GM19467 (cell line): Measurements from ENCODE around the gene SCN3A.

Experiments used
- ATAC-seq: cut with Tn5 transposase; IDR thresholded peaks from one replicate; pipeline ENCODE4 v1.9.1; 2021; ENCODE audit warnings: mild to moderate bottlenecking, moderate library complexity; ENCODE audit not compliant: unreplicated experiment

The SCN3A gene

DNA sequence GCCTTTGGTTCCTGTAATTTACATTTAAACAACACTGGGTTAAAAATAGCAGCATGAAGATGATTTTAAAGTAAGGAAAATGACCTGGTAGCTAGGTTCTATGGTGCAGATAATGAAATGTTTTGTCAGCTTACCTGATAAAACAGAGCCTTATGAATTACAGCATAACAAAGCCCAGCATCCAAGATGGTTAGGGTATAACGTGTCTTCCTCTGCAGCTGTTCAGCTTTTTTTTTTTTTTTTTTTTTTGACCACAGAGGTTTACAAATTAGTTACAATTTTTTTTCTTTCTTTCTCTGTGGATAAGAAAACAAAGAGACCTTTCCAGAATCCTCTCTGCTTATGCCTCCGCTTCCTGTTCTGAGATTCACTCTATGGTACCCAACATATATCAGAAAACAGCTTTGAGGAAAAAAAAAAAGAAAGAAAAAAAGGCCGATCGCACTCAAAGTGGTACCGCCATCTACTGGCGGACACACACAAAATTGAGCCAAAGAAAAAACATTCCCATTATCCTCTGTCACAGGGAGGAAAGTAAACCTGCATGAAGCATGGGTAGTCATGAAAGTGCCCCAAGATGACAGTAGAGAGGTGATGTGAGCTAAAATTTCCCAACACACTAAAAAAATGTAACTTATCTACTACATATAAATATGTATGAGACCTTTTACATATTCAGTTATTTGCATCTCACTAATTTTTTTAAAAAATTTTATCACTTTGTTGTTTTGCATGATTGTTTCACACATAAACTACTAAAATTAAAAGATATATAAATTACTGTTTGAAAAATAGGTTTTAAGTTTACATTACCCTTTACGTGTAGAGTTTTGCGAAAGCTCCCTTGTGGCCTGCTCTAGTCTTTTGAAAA lies at the start of gene SCN3A:
Gene SCN3A (minus strand): TSS at position 362 of the 871 bp plus-strand sequence. CDS start 27,656 bp downstream, outside the sequence.
- ATAC-seq: peak; percentile 49

GRCh38 chr2:165253178-165253577 lies 49.3 kb upstream of the SCN3A start:
- no peak for ATAC-seq

- ATAC-seq: no peak
Measured at GRCh38 chr2:165251366-165251765, 47.5 kb upstream of the SCN3A start.

GRCh38 chr2:165248238-165248637 lies 44.4 kb upstream of the SCN3A start:
- ATAC-seq: no peak

GRCh38 chr2:165245081-165245793 lies 41.4 kb upstream of the SCN3A start:
- no peak for ATAC-seq

DNA sequence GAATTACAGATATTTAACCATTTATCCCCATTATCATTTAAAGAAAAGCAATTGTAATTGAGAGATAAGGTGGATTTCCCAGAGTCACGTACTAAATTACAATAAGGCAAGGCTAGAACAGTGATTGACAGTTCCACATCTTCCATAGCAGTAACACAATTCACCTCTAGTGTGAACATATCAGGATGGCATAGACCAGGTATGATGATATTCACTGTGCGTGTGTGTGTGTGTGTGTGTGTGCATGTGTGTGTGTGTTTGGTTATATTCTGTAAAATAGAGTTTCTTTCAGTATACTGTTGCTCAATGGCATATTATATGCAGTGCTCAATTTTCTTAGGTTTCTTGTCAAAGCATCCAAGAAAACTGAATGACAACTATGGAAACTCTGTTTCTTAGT lies 37.1 kb upstream of the SCN3A start:
- no peak for ATAC-seq

DNA sequence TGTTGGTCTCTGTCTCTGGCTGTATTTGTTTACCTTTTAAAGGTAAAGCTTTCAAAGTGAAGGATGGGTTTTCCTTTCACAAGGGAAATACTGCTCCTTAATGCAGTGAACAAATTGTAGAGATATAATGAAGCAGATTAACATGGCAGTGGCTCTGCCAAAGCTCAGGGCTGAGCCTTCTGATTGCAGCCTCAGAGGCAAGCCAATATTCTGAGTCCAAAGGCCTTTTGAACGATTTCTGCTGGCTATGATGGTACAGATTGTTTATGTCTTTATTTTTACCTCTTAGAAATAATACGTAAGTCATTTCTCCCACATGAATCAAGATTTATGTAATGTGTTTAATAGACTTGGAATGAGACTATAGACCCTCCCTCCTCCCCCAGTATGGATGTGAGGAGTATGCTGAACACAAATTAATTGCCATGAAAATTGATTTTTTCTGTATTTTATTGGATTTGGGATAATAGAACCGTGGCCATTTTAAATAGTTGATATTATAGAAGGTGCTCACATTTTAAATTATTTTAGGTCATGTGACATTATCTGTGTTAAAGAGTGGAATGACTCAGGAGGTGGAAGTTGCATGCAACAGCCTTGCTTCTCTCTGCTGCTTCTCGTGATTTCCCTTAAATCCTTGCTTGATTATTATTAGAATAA lies 36.1 kb upstream of the SCN3A start:
- ATAC-seq: no peak

DNA sequence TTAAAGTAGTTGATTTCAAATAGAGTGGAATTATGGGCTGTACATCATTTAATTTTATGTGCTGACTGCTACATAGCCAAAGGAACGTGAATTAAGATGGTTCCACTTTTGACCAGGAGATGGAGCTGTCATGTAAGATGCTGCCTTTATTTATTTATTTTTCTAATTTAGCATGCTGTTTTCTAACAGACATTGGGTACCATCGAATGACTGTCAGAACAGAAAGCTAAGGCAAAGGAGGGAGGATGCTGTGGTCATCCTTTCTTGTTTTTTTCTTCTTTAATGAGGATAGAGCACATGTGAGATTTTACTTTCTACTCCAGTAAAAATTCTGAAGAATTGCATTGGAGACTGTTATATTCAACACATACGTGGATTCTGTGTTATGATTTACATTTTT lies 35.4 kb upstream of the SCN3A start, which contains the start of gene SCN2A:
Gene SCN2A (plus strand): TSS at position 185 of the 400 bp plus-strand sequence. CDS start 56,410 bp downstream, outside the sequence.
- ATAC-seq: peak; percentile 62

GRCh38 chr2:165238295-165238694 lies 34.4 kb upstream of the SCN3A start:
- no peak for ATAC-seq

DNA sequence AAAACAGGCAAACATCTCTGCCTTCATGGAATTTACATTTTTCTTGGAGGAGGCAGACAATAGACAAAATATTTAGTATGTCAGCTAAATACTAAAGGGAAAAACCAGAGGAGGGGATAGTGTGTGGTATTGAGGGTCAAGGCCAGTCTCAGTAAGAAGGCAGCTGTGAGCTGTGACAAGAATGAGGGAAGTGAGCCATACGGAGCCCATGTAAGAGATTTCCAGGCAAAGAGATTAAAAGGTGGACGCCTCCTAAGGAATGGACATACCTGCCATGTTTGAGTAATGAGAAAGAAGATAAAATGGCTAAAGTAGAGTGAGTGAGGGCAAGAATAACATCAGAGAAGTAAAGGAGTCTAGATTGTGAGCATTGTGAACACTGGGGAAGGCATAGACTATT lies 33.2 kb upstream of the SCN3A start:
- ATAC-seq: no peak

- no peak for ATAC-seq
Measured at GRCh38 chr2:165227571-165227970, 23.7 kb upstream of the SCN3A start.

GRCh38 chr2:165224941-165225340 lies 21.1 kb upstream of the SCN3A start:
- no peak for ATAC-seq

DNA sequence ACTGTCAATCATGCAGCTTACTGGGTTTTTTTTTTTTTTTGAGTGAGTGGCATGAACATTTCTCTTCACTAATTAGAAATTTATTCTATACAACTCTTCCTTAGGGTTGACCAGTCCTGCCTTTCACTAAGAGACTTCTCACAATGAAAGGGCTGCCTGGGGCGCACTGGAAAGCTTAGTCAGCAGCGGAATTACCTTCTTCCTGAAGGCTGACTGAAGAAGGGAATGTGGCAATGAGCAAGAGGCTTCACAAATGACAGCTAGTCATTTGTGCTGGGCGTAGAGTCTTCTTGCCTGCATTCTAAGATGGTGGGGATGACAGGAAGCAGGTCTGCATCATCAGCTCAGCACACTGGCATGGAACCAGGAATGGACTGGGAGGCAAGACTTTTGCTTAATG lies 15.6 kb upstream of the SCN3A start:
- ATAC-seq: no peak

DNA sequence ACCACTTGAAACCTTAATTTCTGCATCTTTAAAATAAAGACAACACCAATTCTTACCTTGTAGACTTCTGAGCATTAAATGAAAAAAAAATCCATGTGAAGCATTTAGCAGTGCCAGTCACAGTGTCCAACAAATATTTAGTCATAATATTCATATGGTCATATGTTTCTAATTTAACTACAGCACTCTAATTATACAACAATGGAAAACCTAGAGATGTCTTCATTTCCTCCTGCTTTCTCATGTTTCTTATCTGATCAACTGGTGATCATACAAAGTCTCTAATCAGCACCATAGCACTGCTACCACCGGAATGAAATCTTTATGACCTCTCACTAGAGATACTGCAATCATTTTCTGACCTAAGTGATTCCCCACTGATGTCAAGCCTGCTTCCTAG lies 10.2 kb upstream of the SCN3A start:
- ATAC-seq: no peak

DNA sequence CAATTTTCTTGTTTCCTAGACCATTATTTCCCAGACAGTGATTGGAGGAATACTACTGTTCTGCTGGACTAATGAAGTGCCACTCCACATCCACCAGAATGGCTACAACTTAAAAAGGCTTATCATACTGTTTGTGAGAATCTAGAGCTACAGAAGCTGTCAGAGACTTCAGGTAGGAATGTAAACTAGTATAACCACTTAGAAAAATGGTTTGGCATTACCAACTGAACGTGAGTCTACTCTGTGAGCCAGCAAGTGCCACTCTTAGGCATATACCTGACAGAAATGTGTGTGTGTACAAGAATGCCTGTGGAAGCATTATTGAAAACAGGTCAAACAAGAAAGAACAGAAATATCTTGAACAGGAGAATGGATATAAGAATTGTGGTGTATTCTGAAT lies 4.2 kb upstream of the SCN3A start:
- no peak for ATAC-seq

GRCh38 chr2:165205865-165206264 lies 2.0 kb upstream of the SCN3A start:
- ATAC-seq: no peak

- no peak for ATAC-seq
Measured at GRCh38 chr2:165202239-165202638, 1.6 kb downstream of the SCN3A start.

- no peak for ATAC-seq
Measured at GRCh38 chr2:165198181-165198580, 5.7 kb downstream of the SCN3A start.

DNA sequence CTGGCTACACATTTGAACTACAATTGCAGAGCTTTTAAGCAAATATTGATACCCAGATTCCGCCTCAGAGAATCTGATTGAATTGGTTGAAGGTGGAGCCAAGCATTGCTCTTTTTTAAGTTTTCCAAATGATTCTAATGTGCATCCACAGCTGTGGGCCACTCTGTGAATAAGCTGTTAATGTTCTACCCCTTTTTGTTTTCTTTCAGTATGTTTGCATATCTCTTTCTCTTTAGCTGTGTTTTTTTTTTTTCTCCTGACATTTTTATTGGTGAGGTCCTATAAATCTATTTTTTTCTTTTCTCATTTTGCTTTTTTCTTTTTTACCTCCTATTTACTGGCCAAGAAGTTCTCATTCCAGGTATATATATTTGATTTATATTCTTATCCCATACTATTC lies 6.5 kb downstream of the SCN3A start:
- ATAC-seq: no peak

GRCh38 chr2:165196411-165196810 lies 7.4 kb downstream of the SCN3A start:
- ATAC-seq: no peak

DNA sequence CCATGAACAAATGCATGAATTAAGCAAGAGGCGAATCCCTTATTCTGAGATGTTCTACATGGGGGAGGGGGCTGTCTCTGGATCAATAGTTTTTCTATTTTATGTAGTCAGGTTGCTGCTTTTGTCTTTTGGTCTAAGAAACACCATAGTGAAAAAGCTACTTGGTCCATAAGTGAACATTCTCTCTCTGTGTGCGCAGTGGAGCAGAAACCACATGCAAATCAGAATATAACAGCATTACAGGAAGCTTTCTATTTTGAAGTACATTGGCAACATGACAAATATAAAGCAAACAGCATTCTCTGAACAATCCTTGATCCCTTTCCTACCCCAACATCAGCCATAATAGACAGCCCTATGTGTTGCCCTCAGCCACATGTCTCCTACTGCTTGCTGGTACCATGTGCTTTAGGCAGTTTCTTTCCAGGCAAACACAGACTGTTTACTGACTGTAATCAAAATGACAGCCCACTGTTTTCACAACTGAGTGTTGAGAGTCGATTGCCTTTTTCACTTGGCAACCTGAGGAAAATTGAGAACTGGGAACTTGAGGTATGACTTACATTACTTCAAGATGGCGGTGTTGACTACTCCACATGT lies 10.6 kb downstream of the SCN3A start:
- peak; percentile 95 for ATAC-seq
